Peyer's patch (tissue), 4 donors: ENCODE data around the gene RASAL3.

Experiments used
- CTCF ChIP-seq, 6 experiments: fragments of 450-650 bp in 4 of 6; fragments of 200-600 bp in 2 of 6; sonication (generic) in 1 of 6; IDR thresholded peaks; one replicate each; pipeline ENCODE4 v1.5.1; 2017 to 2019; ENCODE audit warnings: antibody characterized with exemption in 6 of 6, mild to moderate bottlenecking in 3 of 6, moderate library complexity in 1 of 6
- POLR2A ChIP-seq, 2 donors: fragments of 450-650 bp; IDR thresholded peaks; one replicate each; pipeline ENCODE4 v1.5.1; 2017; ENCODE audit warnings: antibody characterized with exemption in 2 of 2, mild to moderate bottlenecking in 2 of 2, moderate library complexity in 2 of 2

DNA sequence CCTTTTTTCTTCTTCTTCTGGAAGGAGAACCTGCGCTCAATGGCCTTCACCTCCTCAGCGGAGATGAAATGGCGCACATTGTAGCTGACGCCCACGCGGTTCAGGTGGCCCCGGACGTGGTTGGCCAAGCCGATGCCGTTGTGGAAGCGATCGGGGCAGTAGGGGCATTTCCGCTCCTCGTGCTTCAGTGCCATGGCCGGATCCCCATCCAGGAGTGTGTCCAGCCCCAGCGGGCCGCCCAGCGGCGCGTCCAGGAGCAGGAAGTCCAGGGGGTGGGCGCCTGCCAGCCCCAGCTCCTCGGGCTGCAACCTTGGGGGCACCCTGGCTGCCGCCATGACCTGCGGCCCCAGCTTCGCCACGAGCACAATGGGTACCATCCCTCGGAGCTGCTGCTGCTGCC, 25.8 kb downstream of the RASAL3 start:
- TF ChIP-seq CTCF (IDR thresholded peaks at IDR 0.05) (no peak), POLR2A (IDR thresholded peaks at IDR 0.05) (no peak)
